Measurements from ENCODE around the gene SYNE1.
"Not testable (repeated sequence)": the region's sequence is repeated elsewhere in the genome, so short reads cannot be mapped to it uniquely, and the experiment has no call there.

The SYNE1 gene

GRCh38 chr6:152614776-152615175, 22.4 kb downstream of the SYNE1 start:
- DNase-seq (ENCODE audit: low spot score): not testable (repeated sequence)

- DNase-seq (ENCODE audit: low spot score): no peak
Measured at GRCh38 chr6:152609125-152609670, 28.0 kb downstream of the SYNE1 start.

- DNase-seq (ENCODE audit: low spot score): no peak
Measured at GRCh38 chr6:152605941-152606340, 31.2 kb downstream of the SYNE1 start.

- no peak for DNase-seq (ENCODE audit: low spot score)
Measured at GRCh38 chr6:152605342-152605741, 31.8 kb downstream of the SYNE1 start.

GRCh38 chr6:152603911-152604310, 33.3 kb downstream of the SYNE1 start:
- DNase-seq (ENCODE audit: low spot score): no peak

- no peak for DNase-seq (ENCODE audit: low spot score)
Measured at GRCh38 chr6:152600022-152600421, 37.1 kb downstream of the SYNE1 start.

- DNase-seq (ENCODE audit: low spot score): no peak
Measured at GRCh38 chr6:152598901-152599537, 38.1 kb downstream of the SYNE1 start.

GRCh38 chr6:152598421-152598820, 38.7 kb downstream of the SYNE1 start:
- no peak for DNase-seq (ENCODE audit: low spot score)

- no peak for DNase-seq (ENCODE audit: low spot score)
Measured at GRCh38 chr6:152596726-152597125, 40.4 kb downstream of the SYNE1 start.

- no peak for DNase-seq (ENCODE audit: low spot score)
Measured at GRCh38 chr6:152595499-152595898, 41.7 kb downstream of the SYNE1 start.

GRCh38 chr6:152594701-152595100, 42.5 kb downstream of the SYNE1 start:
- no peak for DNase-seq (ENCODE audit: low spot score)

GRCh38 chr6:152588456-152588855, 48.7 kb downstream of the SYNE1 start:
- DNase-seq (ENCODE audit: low spot score): no peak

- DNase-seq (ENCODE audit: low spot score): no peak
Measured at GRCh38 chr6:152587473-152587872, 49.7 kb downstream of the SYNE1 start.

- DNase-seq (ENCODE audit: low spot score): no peak
Measured at GRCh38 chr6:152585236-152585635, 51.9 kb downstream of the SYNE1 start.

- DNase-seq (ENCODE audit: low spot score): no peak
Measured at GRCh38 chr6:152583888-152584287, 53.3 kb downstream of the SYNE1 start.

- no peak for DNase-seq (ENCODE audit: low spot score)
Measured at GRCh38 chr6:152576525-152576924, 60.6 kb downstream of the SYNE1 start.

- DNase-seq (ENCODE audit: low spot score): no peak
Measured at GRCh38 chr6:152575621-152576150, 61.5 kb downstream of the SYNE1 start.

GRCh38 chr6:152575161-152575560, 62.0 kb downstream of the SYNE1 start:
- no peak for DNase-seq (ENCODE audit: low spot score)

- no peak for DNase-seq (ENCODE audit: low spot score)
Measured at GRCh38 chr6:152573762-152574161, 63.4 kb downstream of the SYNE1 start.

GRCh38 chr6:152572338-152573088, 64.6 kb downstream of the SYNE1 start:
- no peak for DNase-seq (ENCODE audit: low spot score)

- DNase-seq (ENCODE audit: low spot score): no peak
Measured at GRCh38 chr6:152571943-152572337, 65.2 kb downstream of the SYNE1 start.

- DNase-seq (ENCODE audit: low spot score): no peak
Measured at GRCh38 chr6:152571089-152571488, 66.1 kb downstream of the SYNE1 start.
